NCI-H1417 (cell line): ENCODE measurements around the gene ANKRD33.

Experiments used
- DNase-seq, 3 experiments: peaks; one replicate each; lab custom pipeline; 2025; lab: John Stamatoyannopoulos, UW

Gene ANKRD33, protein sequence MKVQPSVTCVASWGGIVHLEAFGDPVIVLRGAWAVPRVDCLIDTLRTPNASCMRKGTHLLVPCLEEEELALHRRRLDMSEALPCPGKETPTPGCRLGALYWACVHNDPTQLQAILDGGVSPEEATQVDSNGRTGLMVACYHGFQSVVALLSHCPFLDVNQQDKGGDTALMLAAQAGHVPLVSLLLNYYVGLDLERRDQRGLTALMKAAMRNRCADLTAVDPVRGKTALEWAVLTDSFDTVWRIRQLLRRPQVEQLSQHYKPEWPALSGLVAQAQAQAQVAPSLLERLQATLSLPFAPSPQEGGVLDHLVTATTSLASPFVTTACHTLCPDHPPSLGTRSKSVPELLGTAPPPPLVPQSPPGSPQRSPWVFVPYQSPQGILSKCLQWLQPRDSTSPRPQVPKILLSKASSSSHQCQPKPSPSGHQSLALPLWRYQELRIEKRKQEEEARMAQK

DNA sequence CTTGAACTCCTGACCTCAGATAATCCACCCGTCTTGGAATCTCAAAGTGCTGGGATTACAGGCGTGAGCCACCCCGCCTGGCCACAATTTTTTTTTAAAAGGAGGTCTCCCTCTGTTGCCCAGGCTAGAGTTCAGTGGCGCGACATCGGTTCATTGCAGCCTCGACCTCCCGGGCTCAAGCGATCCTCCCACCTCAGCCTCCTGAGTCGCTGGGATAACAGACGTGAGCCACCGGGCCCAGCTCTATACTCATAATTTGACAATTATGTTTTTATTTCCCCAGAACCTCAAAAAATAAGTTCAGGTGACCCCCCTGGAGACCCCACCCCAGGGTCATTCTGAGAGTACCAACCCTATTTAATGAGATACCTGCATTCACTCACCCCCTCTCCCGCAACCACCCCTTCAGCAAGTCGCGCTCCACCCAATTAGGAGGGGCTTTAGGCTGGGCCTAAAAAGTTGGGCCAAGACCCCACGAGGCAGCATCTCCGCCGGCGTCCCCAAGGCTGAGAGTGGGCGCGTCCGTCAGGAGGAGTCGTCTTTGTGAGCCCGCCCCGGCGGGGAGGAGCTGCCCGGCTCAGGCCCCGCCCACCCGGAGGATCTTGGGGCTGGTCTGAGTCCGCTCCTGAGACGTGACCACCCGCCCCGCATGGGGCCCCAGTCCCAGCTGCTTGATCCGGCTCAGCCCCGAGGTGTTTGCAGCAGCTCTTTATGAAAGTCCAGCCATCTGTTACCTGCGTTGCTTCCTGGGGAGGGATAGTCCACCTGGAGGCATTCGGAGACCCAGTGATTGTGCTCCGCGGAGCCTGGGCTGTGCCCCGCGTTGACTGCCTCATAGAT, at the start of gene ANKRD33:
ANKRD33 (plus strand) TSS at position 628 of the 840 bp plus-strand sequence; CDS start at position 712, 84 bp downstream.
- DNase-seq, result peak in 2 of 3 experiments; percentile 90 to 94

DNA sequence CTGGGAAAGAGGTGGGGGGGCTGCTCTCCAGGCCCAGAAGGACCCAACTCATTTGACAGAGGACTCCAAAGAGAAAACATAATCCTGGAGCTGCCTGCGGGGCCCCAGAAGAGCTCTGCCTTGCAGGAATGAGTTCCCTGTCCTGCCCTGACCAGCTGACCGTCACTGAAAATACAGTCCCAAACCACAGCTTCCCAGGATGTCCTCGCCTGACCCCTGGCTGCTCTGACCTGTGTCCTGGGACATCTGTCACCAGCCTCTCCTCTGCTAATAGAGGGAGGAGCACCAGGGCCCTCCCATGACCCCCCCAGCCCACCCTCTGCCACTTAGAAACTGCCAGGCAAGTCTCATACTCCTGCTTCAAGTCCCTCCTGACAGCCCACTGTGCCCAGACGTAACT, 49.1 kb upstream of the ANKRD33 start:
- DNase-seq, result no peak

DNA sequence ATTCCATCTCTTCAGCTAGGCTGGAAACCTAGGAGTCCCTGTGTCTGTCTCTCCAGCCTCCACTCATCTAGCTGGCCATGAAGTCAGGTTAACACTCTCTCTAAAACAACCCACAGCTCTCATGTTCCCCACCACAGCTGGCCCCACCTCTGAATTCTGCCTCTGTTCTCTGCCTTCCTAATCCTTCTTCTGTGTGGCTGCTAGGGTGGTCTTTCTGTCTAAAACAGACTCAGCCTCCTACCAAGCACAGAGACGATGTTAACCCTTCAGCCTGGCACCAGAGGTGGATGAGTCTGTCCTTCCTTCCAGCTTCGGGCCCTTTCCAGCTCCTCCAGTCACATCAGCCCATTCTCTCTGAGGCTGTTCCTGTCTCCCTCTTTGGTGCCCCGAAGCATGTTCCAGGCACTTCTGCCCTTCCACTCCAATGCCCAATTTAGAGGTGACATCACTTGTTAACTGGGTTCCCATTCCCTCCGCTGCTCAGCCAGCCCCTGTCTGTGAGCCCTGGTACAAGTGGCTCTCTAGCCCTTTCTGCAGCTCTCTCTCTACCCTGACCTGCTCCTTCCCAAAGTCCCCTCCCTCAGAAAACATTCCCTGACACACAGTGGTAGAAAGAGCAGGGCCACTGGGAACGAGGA, 48.5 kb upstream of the ANKRD33 start:
- DNase-seq, result peak in 1 of 3 experiments; percentile 21

DNA sequence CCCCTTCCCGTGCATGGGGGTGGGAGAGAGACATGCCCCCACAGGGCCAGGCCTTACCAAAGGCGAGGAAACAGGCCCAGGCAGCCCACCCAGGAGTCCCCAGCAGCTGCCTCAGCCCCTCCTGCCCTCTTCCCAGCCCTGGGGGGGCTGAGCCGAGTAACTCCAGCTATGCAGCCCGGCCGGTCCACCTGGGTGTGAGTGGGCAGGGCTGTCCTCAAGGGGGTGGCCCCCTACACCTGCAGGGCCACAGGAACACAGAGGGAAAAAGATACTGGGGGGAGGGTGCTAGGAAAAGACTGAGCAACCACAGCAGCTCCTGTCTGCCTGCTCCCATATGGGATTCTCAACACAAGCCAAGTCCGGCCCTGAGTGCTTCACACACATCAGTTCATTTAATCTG, 46.9 kb upstream of the ANKRD33 start:
- no peak for DNase-seq

DNA sequence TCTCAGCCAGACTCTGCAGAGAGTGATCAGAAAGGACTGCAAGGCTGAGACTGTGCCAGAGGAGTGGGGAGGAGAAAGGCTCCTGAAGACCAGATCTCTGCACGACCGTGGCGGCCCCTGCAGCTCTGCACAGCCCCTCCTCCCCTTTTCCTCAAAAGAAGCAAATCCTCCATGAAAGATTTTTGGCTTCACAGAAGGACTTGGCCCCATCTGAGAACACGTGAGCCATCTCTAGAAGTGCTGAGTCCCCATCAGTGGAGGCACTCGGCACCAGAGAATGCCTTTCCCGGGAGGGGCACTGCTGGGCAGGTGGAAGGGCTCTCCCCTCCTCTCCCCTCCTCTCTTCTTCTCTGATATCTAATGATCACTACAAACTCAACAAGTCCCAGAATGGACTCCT, 46.2 kb upstream of the ANKRD33 start:
- no peak for DNase-seq

DNA sequence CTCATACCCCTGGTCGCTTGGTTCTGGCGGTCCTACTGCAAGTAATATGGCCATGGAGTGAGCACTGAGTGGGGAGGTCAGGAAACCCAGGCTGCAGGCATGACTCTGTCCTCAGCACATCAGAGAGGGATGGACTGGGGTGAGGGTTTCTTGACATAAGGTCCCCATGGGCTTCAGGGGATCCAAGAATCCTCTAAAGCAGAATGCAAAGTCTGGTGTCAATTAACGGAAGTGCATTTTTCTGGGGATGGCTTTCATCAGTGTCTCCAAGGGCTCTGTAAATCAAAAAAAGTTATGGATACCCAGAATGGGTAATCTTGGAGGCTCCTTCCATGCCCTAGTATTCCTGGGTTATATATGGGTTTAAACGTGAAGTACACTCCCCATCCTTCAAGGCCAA, 43.0 kb upstream of the ANKRD33 start:
- DNase-seq, result no peak

DNA sequence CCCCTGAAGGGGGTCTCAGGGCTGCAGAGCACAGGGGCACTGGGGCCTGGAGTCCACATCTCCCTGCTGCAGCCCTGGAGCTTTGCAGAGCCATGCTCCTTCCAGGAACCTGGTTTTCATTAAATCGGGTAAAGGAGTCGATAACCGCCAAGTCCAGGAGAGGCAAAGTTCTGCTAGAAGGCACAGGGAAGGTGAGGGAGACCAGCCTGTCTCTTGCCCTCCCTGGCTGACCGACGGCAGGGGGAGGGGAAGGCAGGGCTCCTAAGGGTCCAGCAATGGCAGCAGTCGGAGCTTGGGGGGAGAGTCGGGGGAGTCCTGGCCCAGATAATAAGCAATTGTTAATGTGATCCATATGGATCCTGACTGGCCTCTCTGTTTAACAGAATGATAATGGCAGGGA, 42.4 kb upstream of the ANKRD33 start:
- DNase-seq, result no peak

DNA sequence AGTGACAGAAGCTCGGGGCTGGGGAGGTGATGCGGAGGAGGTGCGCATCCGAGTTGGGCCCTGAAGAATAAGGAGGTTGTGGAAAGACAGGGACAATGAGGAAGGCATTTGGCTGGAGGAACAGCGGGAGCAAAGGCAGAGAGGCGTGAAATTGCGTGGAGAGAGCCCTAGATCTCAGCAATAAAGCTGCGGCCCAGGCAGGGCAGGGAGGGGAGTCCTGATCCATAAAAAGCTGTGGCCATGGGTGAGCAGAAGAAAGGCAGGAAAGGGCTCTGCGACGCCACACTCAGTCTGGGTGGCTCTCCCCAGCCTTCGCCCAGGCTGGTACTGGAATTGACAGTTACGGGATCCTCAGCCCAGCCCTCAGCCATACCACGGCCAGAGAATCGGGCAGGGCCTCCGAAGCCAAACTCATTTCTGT, 41.6 kb upstream of the ANKRD33 start:
- no peak for DNase-seq

DNA sequence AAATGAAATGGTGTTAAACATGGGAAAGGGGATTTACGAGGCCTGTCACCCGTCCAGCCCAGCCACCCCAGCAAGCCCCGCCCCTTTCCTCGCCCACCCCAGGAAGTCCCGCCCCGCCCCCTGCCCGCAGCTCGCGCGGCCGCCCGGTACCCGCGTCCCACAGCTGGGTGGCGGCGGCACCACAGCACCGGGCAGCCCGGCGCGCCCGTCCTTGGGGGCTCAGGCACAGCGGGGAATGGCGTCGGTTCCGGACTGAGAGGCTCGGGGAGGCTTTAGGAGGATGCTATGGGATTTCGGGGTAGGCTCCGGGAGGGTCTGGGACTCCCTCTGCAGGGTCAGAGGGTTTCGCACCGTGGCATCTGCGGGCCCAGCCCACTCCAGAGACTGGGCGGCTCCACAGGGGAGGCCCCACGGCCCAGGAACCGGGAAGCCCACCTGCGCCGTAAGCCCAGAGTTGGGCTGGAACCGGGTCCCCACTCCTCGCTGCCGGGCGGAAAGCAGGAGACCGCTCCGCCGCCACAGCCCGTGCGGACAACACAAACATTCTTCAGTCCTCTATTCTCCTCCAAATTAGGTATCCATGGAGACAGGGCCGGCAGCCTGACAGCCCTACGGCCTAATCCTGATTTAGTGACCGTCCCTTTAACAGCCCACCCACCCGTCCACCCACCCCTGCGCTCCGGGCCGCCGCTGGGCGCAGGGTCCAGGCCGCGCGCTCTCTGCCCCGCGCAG, 40.8 kb upstream of the ANKRD33 start:
- DNase-seq, result peak in 2 of 3 experiments; percentile 71 to 72

DNA sequence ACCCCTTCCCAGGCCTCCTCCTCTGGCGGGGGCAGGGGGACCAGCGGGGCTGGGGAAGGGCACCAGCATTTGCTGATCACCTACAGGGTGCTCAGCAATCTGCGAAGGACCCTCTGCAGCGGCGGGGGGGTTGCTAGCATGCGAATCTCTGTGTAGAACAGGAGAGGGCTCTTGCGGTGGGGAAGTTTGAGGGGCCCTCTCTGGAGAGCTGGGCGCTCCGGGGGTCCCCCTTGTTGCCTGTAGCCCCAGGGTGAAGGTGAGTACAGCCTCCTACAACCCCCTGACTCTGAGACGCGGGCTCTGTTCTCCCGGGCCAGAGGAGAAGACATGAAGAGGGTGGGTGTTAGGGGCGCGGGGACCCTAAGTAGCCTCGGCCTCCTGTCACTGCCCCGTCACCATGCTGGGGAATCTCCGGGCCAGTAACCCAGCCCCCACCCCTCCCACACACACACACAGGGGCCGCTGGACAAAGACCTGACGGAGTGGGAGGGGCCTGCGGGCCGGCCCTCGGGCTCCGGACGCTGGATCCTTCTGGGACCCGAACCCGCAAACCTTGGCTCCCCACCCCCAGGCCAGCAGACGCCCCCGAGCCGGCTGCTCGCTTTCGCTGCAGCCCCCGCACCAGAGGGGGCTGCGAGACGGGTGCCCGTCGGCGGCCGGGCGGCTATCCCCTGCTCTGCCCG, 40.1 kb upstream of the ANKRD33 start:
- DNase-seq, result peak in 1 of 3 experiments; percentile 53

DNA sequence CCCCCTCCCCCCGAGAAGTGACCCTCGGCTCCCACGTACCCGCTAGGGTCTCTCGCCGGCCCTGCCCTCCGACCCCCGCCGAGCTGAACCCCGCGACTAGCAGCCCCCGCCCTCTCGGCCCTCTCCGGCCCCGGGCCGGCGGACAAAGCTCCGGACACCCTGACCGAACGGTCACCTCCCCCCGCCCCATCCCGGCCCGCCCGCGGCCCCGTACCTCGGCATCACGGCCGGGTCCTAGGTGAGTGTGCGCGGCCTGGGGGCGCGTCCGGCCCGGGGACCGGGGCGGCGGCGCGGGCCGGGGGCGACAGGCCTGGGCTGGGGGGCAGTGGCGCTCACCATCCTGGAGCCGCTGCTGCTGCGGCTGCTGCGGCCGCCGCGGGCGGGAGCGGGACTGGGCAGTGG, 39.6 kb upstream of the ANKRD33 start, which contains the start of gene FIGNL2:
FIGNL2 (minus strand) TSS at position 393 of the 402 bp plus-strand sequence. CDS start 26,305 bp downstream, outside the sequence.
- no peak for DNase-seq

DNA sequence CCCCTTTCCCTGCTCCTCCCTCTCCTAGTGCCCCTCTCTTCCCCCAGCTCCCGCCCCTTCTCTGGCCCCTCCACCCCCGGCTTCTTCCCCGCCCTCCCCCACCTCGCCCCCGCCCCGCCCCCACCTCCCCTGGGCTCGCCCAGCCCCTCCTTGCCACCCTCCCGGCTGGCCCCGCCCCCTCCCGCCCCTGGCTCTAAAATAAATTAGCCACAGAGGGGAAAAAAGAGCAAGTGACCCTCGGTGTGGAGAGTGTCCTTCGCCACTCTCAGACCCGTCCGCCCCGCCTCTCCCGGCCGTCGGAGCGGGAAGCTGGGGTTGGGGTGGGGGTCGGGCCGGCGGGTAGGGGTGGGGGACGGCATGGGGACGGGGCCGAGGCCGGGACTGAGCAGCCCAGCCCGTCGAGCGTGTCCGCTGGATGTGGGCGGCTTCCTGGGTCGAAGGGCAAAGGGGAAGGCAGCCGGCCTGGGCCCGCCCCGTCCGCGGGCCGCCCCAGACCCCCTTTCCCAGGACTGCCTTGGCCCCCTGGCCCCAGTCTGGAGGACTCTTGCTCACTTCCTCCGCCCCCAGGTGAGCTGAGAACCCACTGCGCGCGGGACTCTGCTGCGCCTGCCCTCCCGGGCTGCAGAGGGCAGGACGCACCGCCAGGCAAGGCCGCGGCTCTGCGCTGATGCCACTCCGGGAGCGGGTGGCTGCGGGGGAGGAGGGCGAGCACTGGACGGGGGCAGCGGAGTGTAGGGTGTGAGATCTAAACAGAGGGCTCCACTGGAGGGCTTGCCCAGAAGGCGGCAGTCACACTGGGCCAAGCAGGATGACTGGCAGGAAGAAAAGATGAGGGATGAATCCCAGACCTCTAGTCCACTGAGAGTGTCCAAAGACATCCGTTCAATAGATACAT, 38.8 kb upstream of the ANKRD33 start:
- no peak for DNase-seq

DNA sequence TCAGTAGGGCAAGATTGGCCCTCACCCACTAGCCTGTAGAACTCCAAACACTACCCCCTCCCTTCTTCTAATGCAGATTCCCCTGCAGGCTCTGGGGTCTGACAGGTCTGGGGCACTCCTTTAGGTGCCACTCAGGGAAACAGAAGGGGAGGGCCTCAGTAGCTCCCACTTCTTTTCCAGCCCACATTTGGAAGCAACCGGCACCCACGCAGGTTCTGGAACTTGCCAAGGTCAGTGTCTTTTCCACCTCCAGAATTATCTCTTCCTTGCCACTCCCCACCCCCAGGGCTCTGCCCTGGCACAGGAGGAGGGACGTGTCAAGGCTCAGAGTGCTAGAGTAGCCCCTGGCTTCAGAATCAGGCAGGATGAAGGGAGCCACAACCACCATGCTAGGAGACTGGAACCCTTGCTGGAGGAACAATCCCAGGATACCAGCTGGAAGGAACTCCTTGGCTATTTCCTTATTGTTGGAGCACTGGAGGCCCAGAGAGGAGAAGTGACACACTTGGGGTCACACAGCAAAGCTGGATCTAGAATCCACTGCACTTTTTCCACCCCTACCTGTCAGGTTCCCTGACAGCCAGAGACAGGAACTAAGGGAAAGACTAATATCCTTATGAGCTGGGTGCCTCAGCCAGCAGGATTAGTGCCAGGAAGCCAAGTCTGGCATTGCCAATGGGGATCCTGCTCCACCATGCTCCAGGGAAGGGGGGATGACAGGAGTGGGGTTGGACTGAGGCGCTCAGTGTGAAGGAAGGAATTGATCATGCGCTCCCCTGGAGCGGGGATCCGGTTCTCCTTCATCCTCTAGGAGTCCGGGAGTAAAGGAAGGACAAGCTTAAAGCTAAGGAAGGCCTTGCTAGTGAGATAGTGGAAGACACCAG, 37.6 kb upstream of the ANKRD33 start:
- no peak for DNase-seq

DNA sequence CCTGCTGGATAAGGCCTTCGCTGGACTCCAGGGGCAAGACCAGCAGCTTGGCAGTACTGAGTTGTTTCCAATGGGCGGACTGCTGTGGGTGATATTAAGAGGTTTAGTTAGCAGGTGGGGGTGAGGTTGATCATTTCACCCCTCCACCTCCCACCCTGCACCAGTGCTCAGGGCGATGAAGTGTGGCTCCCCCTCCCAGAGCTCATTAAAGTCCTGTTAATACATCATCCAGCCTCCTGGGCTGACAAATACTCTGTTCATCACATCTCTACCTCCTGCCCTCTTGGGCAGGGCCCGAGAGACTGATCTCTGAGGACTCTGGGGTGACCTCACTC, 37.0 kb upstream of the ANKRD33 start:
- no peak for DNase-seq

DNA sequence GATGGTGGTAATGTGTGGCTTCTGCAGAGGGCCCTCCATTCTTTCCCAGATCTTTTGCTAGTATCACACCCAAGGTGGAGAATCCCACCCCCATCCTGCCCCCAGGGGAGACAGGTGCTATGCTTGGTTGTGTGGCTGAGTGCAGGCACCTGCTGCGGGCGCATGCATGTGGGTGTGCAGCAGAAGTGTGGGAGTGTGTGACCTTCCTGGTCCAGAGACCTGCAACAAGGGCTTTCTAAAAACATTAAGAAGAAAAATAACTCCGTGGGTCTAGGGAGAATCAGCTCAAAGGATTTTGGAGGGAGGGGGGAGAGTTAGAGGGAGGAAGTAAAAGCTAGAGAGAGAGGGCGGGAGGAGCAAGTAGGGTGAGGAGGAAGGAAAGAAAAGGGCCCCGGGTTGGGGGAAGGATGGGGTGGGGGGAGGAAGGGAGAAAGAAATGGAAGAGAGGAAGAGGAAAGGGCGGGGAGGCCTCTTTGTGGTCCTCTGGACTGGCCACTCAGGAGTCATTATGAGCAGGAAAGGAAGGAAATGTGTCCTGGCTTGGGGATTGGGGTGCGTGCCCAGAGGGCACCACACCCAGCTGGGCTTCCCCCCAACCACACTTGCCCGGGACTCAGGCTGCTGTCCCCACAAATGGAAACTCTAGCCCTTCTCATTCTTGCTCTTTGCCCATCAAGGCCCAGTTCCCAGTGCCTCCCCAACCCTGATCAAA, 36.3 kb upstream of the ANKRD33 start:
- peak in 2 of 3 experiments; percentile 59 to 83 for DNase-seq

DNA sequence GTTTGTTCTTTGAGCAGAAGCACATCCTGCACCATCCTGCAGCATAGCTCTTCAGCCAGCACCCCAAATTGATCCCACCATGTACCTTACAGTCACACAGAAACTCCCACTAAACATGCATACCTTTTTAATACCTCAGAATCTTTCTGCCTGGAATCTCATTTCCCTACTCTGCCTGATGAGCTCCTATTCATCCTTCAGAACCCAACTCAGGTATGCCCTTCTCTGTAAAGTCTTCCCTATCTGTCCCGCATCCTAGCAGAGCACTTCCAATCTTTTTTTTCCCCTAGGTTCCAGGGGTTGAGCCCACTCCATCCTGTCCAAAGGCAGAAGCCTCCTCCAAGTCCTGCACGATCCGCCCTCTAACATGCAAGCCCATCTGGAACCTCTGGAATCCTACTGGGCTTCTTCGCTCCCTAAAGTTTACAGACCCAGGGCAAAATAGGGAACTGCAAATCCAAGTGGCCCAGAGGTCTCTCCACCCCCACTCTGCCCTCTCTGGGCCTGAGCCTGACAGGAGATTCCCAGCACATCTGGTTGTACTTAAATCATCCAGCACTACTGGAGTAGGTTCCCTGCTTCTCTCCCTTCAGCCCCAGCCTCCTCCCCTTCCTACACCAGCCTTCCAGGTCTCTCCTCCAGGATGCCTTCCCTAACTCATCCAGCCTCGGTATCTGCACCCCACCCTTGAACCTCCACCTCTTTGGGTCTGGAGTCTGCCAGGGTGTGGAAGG, 35.3 kb upstream of the ANKRD33 start:
- no peak for DNase-seq

DNA sequence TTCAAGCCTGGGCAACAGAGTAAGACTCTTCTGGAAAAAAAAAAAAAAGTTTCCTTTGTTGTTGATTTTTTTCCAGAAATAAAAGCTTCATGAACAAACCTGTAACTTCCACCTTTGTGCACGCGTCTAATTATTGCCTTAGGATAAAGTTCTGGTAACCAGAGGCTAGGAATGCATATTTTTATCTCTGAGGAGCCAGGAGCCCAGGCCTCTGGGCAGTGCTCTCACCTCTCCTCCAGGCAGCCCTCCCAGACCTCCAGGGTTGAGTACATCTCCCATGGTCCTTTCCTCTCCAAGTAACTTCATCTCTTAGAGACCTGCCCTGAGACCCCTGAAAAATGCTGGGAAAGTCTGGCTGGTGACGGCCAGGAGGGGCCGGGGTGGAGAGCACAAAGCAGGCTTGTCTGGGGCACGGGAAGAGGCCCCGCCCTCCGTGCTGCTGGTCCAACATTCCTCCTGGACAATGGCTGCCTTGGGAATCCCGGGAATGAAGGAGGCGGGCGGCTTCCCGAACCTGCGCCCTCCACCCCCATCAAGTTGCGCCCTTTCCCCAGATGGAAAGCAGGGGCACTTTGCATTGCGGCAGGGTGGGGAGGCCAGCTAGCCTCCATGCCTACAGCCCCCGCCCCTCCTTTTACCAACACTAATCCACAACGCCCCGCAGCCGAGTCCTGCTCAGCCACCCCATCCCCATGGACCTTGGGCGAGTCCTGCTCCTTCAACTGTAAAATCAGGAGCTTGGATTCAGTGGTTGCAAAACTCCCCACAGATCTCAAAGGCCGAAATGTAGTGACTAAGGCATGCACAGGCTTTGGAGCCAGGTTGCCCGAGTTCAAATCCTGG, 32.1 kb upstream of the ANKRD33 start:
- DNase-seq, result no peak
